ENCODE data around the gene C9orf85.

C9orf85 gene

GRCh38 chr9:71918419-71918818, 7.0 kb downstream of the C9orf85 start:
- Mint-ChIP-seq H3K36me3 (ENCODE audit: low read depth) (peaks cover 31% of the 10 kb centered on the region), H3K4me1 (peaks cover 21% of the 10 kb centered on the region), H3K4me3 (no peak overlapping the region), H3K27ac (no peak overlapping the region), H3K27me3 (ENCODE audit: low read depth) (no peaks in the 10 kb centered on the region), H3K9me3 (no peaks in the 10 kb centered on the region)
- TF ChIP-seq CTCF (IDR thresholded peaks at IDR 0.05; ENCODE audit: unreplicated experiment in 3 of 3) = no peak

GRCh38 chr9:71920456-71921189, 9.2 kb downstream of the C9orf85 start:
- no peak overlapping the region for H3K4me3 Mint-ChIP-seq
- TF ChIP-seq CTCF (IDR thresholded peaks at IDR 0.05; ENCODE audit: unreplicated experiment in 3 of 3) = no peak

GRCh38 chr9:71921190-71921814, 9.9 kb downstream of the C9orf85 start:
- Mint-ChIP-seq H3K36me3 (ENCODE audit: low read depth) (peaks cover 31% of the 10 kb centered on the region), H3K4me3 (no peak overlapping the region), H3K9me3 (no peaks in the 10 kb centered on the region), H3K27me3 (ENCODE audit: low read depth) (no peaks in the 10 kb centered on the region), H3K4me1 (peaks cover 9% of the 10 kb centered on the region), H3K27ac (no peak overlapping the region)
- TF ChIP-seq CTCF (IDR thresholded peaks at IDR 0.05; ENCODE audit: unreplicated experiment in 3 of 3) = no peak

More at GRCh38 chr9:71920456-71921189, 9.2 kb downstream of the C9orf85 start:
- Mint-ChIP-seq H3K4me1 (peaks cover 14% of the 10 kb centered on the region), H3K27me3 (ENCODE audit: low read depth) (no peaks in the 10 kb centered on the region), H3K27ac (no peak overlapping the region), H3K9me3 (no peaks in the 10 kb centered on the region), H3K36me3 (ENCODE audit: low read depth) (peaks cover 31% of the 10 kb centered on the region)

- no peak for TF ChIP-seq CTCF (IDR thresholded peaks at IDR 0.05; ENCODE audit: unreplicated experiment in 3 of 3)
- Mint-ChIP-seq H3K4me3 (no peak overlapping the region), H3K27me3 (ENCODE audit: low read depth) (no peaks in the 10 kb centered on the region), H3K36me3 (ENCODE audit: low read depth) (peaks cover 8% of the 10 kb centered on the region), H3K27ac (no peak overlapping the region), H3K4me1 (peaks cover 17% of the 10 kb centered on the region), H3K9me3 (no peaks in the 10 kb centered on the region)
These were observed 13.1 kb downstream of the C9orf85 start for GRCh38 chr9:71924576-71924975.

GRCh38 chr9:71925834-71926233, 14.4 kb downstream of the C9orf85 start:
- H3K27ac Mint-ChIP-seq = no peak overlapping the region
- TF ChIP-seq CTCF (IDR thresholded peaks at IDR 0.05; ENCODE audit: unreplicated experiment in 3 of 3) = no peak
- no peak overlapping the region for H3K4me3 Mint-ChIP-seq
- H3K27me3 Mint-ChIP-seq (ENCODE audit: low read depth) = no peaks in the 10 kb centered on the region
- H3K4me1 Mint-ChIP-seq = peaks cover 28% of the 10 kb centered on the region
- H3K36me3 Mint-ChIP-seq (ENCODE audit: low read depth) = peaks cover 7% of the 10 kb centered on the region
- H3K9me3 Mint-ChIP-seq = no peaks in the 10 kb centered on the region

- Mint-ChIP-seq H3K4me3 (no peak overlapping the region), H3K9me3 (no peaks in the 10 kb centered on the region), H3K27me3 (ENCODE audit: low read depth) (no peaks in the 10 kb centered on the region), H3K36me3 (ENCODE audit: low read depth) (peaks cover 7% of the 10 kb centered on the region), H3K4me1 (peaks cover 33% of the 10 kb centered on the region), H3K27ac (no peak overlapping the region)
- no peak for TF ChIP-seq CTCF (IDR thresholded peaks at IDR 0.05; ENCODE audit: unreplicated experiment in 3 of 3)
These were observed 16.9 kb downstream of the C9orf85 start for GRCh38 chr9:71928376-71928775.
